ENCODE data around the gene ADSS2. TPM values are rescaled to one million over a fixed set of nuclear protein-coding genes. Genes with fewer than 3 reads are reported as not detected.
"Not testable (repeated sequence)": the region's sequence is repeated elsewhere in the genome, so short reads cannot be mapped to it uniquely, and the experiment has no call there.

ADSS2 gene
- total and polyA plus RNA-seq, 2 experiments from 2014 or later = 55.1 to 101 TPM

- not testable (repeated sequence) for H3K4me3 Mint-ChIP-seq; H3K27me3 ChIP-seq (ENCODE audit: insufficient read depth); DNase-seq (ENCODE audit: low spot score); H3K9me2 ChIP-seq (ENCODE audit: insufficient read depth); H3K36me3 ChIP-seq (ENCODE audit: insufficient read depth); H3F3A ChIP-seq (replicated peaks; ENCODE audit: low read depth); H2AFZ ChIP-seq; H3K4me3 ChIP-seq; H4K20me1 ChIP-seq (replicated peaks; ENCODE audit: insufficient read depth); ATAC-seq; H3K27me3 Mint-ChIP-seq (ENCODE audit: insufficient read depth, low read depth, poor library complexity); H3K79me2 ChIP-seq (replicated peaks; ENCODE audit: insufficient read depth); H3K4me2 ChIP-seq; H3K27ac ChIP-seq (ENCODE audit: low read depth); H3K27ac Mint-ChIP-seq; H3K4me1 ChIP-seq (ENCODE audit: insufficient read depth)
- H3K9me3 Mint-ChIP-seq = peaks cover 15% of the 10 kb centered on the region
- peaks cover 25% of the 10 kb centered on the region for H3K4me1 Mint-ChIP-seq
- H3K36me3 Mint-ChIP-seq (ENCODE audit: low read depth) = peaks cover 12% of the 10 kb centered on the region
Observed at GRCh38 chr1:244365262-244365661, 86.4 kb downstream of the ADSS2 start.

GRCh38 chr1:244362476-244362875, 89.2 kb downstream of the ADSS2 start:
- ATAC-seq (peak; percentile 19), DNase-seq (ENCODE audit: low spot score) (no peak)
- Mint-ChIP-seq H3K27me3 (ENCODE audit: insufficient read depth, low read depth, poor library complexity) (peaks cover 9% of the 10 kb centered on the region), H3K4me3 (no peak overlapping the region; the same call in 2 of the 3 replicates), H3K4me1 (peaks cover 15% of the 10 kb centered on the region), H3K36me3 (ENCODE audit: low read depth) (peaks cover 12% of the 10 kb centered on the region), H3K27ac (peak overlapping the region; percentile 95), H3K9me3 (peaks cover 15% of the 10 kb centered on the region)
- Histone ChIP-seq H4K20me1 (replicated peaks; ENCODE audit: insufficient read depth) (no peaks in the 10 kb centered on the region), H3F3A (replicated peaks; ENCODE audit: low read depth) (0 out of 2 replicates have a peak, but pooled peaks cover 3% of the 10 kb centered on the region), H3K4me2 (peak overlapping the region; percentile 29), H3K4me1 (ENCODE audit: insufficient read depth) (peaks cover 3% of the 10 kb centered on the region; the same call in 1 of the 2 replicates), H3K9me2 (ENCODE audit: insufficient read depth) (no peaks in the 10 kb centered on the region), H2AFZ (no peak overlapping the region), H3K27me3 (ENCODE audit: insufficient read depth) (no peaks in the 10 kb centered on the region), H3K27ac (ENCODE audit: low read depth) (peak overlapping the region; percentile 84), H3K36me3 (ENCODE audit: insufficient read depth) (no peaks in the 10 kb centered on the region), H3K79me2 (replicated peaks; ENCODE audit: insufficient read depth) (no peaks in the 10 kb centered on the region), H3K4me3 (peak overlapping the region; percentile 3; the same call in 1 of the 2 replicates)
- no peak for TF ChIP-seq ETS1 (IDR thresholded peaks at IDR 0.05)
- no peak for TF ChIP-seq POLR2AphosphoS5 (IDR thresholded peaks at IDR 0.05; ENCODE audit: low read depth)
- no peak for TF ChIP-seq NANOG (IDR thresholded peaks at IDR 0.05; ENCODE audit: borderline replicate concordance)
- no peak for TF ChIP-seq ZNF331 (CRISPR knock-in tag; IDR thresholded peaks at IDR 0.05; ENCODE audit: low read depth)
- TF ChIP-seq EZH2 (IDR thresholded peaks at IDR 0.05; ENCODE audit: low read depth, unreplicated experiment) = no peak
- no peak for TF ChIP-seq ZNF462 (CRISPR knock-in tag; IDR thresholded peaks at IDR 0.05)
- no peak for TF ChIP-seq ZNF114 (CRISPR knock-in tag; IDR thresholded peaks at IDR 0.05)

Measured in GM23338 (cell line).